Vagina (tissue), 2 donors: Measurements from ENCODE around the gene TOR1AIP2. TPM values are rescaled to one million over a fixed set of nuclear protein-coding genes. Genes with fewer than 3 reads are reported as not detected.

Experiments
- DNase-seq, 2 donors: peaks; one replicate each; pipeline ENCODE4 v3.0.0-alpha.2; 2017; ENCODE audit errors: extremely low spot score in 2 of 2
- H3K27ac ChIP-seq: fragments of 200-600 bp; sonication (generic); one replicate; pipeline ENCODE4 v1.5.1; 2019
- H3K27me3 ChIP-seq: fragments of 200-600 bp; sonication (generic); one replicate; pipeline ENCODE4 v1.5.1; 2019
- H3K36me3 ChIP-seq, 2 donors: fragments of 200-600 bp; sonication (generic); one replicate each; pipeline ENCODE4 v1.5.1; 2017 to 2019
- H3K4me1 ChIP-seq: fragments of 200-600 bp; sonication (generic); one replicate; pipeline ENCODE4 v1.5.1; 2019
- H3K4me3 ChIP-seq, 2 donors: fragments of 200-600 bp; sonication (generic); 1 replicate in 1 of 2; 2 replicates in 1 of 2; pipeline ENCODE4 v1.5.1; 2016 to 2019
- H3K9me3 ChIP-seq: fragments of 200-600 bp; sonication (generic); one replicate; pipeline ENCODE4 v1.5.1; 2019
- POLR2A ChIP-seq, 2 donors: fragments of 450-650 bp; IDR thresholded peaks; one replicate each; pipeline ENCODE4 v1.6.1; 2017; ENCODE audit warnings: antibody characterized with exemption in 2 of 2, mild to moderate bottlenecking in 2 of 2, moderate library complexity in 2 of 2
- POLR2AphosphoS5 ChIP-seq, 2 donors: sonication (generic); formaldehyde crosslinking; IDR thresholded peaks; one replicate each; pipeline ENCODE4 v1.9.0; 2017; ENCODE audit warnings: antibody characterized with exemption in 2 of 2, mild to moderate bottlenecking in 2 of 2, low read depth in 1 of 2; ENCODE audit not compliant: insufficient read depth in 1 of 2
- intact Hi-C: fragments of 100-400 bp; cut with DNase I; formaldehyde crosslinking; loops from one replicate; pipeline ENCODE4 v1.15.1; 2023
- total RNA-seq: library from RNA; depleted of rRNA; stranded (reverse); fragments of >200 nt; gene quantifications from one replicate; pipeline ENCODE4 v1.2.3, GENCODE V29; 2016
- TF ChIP-seq, protein P1 (sequence below), 3 experiments: fragments of 450-650 bp in 2 of 3; fragments of 200-600 bp in 1 of 3; sonication (generic) in 1 of 3; IDR thresholded peaks; one replicate each; pipeline ENCODE4 v1.5.1; 2017 to 2019; ENCODE audit warnings: antibody characterized with exemption in 3 of 3, mild to moderate bottlenecking in 2 of 3, moderate library complexity in 2 of 3

Gene TOR1AIP2
- total RNA-seq, 1 donor from 2014 or later = 53.8 TPM

DNA sequence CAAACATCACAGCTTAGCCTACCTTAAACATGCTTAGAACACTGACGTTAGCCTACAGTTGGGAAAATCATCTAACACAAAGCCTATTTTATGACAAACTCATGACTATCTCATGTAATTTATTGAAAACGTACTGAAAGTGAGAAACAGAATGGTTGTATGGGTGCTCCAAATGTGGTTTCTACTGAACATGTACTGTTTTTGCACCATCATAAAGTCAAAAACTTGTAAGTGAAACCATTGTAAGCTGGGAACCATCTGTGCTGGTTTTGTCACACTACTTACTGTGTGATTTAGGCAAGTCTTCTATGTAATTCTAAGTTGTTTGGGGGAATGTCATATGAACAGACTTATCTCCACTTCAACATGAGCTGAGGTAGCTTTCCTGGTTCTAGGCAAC, 55.5 kb downstream of the TOR1AIP2 start:
- no peak for DNase-seq
- Histone ChIP-seq H3K27me3 (no peaks in the 10 kb centered on the region), H3K4me3 (no peak overlapping the region), H3K9me3 (no peaks in the 10 kb centered on the region), H3K27ac (no peak overlapping the region), H3K36me3 (no peaks in the 10 kb centered on the region), H3K4me1 (peaks cover 17% of the 10 kb centered on the region)
- intact Hi-C loops = no loop called here
- TF ChIP-seq POLR2AphosphoS5 (IDR thresholded peaks at IDR 0.05; ENCODE audit: insufficient read depth in 1 of 2, low read depth in 1 of 2) = no peak
- TF ChIP-seq, protein P1, sequence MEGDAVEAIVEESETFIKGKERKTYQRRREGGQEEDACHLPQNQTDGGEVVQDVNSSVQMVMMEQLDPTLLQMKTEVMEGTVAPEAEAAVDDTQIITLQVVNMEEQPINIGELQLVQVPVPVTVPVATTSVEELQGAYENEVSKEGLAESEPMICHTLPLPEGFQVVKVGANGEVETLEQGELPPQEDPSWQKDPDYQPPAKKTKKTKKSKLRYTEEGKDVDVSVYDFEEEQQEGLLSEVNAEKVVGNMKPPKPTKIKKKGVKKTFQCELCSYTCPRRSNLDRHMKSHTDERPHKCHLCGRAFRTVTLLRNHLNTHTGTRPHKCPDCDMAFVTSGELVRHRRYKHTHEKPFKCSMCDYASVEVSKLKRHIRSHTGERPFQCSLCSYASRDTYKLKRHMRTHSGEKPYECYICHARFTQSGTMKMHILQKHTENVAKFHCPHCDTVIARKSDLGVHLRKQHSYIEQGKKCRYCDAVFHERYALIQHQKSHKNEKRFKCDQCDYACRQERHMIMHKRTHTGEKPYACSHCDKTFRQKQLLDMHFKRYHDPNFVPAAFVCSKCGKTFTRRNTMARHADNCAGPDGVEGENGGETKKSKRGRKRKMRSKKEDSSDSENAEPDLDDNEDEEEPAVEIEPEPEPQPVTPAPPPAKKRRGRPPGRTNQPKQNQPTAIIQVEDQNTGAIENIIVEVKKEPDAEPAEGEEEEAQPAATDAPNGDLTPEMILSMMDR (IDR thresholded peaks at IDR 0.05) = no peak
- TF ChIP-seq POLR2A (IDR thresholded peaks at IDR 0.05) = no peak

DNA sequence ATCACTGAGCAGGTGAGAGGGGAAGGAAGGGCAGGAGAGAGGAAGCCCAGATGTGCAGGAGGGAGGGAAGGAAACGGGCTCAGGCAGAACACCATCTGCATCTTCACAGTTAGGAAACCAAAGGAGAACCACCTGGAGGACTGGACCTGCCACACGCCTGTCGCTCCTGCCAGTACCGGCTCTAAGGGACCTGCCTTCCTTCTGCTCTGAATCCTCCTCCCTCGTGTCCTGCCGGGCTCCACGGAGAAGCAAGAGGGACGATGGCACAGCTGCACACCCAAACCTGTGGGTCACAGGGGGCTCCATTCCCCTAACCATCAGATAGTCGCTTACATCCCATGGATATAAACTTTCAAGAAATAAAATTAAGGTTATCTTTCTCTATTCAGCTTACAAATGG, 56.1 kb downstream of the TOR1AIP2 start:
- Histone ChIP-seq H3K4me1 (peaks cover 17% of the 10 kb centered on the region), H3K27me3 (no peaks in the 10 kb centered on the region), H3K36me3 (no peaks in the 10 kb centered on the region), H3K4me3 (no peak overlapping the region), H3K27ac (no peak overlapping the region), H3K9me3 (no peaks in the 10 kb centered on the region)
- TF ChIP-seq POLR2AphosphoS5 (IDR thresholded peaks at IDR 0.05; ENCODE audit: insufficient read depth in 1 of 2, low read depth in 1 of 2) = no peak
- no peak for TF ChIP-seq POLR2A (IDR thresholded peaks at IDR 0.05)
- TF ChIP-seq, protein P1 (IDR thresholded peaks at IDR 0.05) = no peak
- intact Hi-C loops = no loop called here
- no peak for DNase-seq

DNA sequence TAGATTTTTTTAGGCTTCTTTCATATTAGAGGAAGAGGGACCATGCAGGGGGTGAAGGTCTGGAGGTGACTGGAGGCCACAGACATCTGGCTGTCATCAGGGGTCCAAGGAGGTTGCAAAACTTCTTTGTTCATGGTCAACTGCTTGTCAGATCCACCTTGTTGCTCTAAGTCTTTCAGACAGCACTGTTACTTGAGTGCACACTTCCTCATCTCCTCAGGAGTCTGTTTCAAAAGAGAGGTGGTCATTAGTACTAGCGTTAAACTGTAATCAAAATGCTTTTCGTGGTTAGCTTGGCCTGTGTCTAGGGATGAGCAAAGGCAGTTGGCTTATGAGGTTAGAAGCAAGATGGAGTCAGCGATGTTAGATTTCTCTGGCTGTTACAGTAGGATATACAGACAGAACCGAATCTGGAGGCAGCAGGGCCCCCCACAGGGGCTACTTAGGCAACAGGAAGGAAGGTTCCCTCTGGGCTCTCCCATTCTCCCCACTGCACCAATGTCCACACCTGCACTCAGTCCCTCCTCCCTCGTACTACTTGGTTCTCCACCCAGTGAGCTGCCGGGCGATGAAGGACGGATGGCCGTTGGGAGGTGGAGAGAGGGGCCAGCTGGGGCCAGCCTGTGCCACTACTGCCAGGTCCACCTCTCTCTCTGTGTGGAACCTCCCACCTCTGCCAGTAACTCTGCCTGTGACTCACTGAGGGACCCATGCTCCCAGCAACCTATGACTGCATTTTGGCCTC, 57.2 kb downstream of the TOR1AIP2 start:
- Histone ChIP-seq H3K9me3 (no peaks in the 10 kb centered on the region), H3K4me3 (no peak overlapping the region), H3K27me3 (no peaks in the 10 kb centered on the region), H3K27ac (no peak overlapping the region), H3K4me1 (peaks cover 22% of the 10 kb centered on the region), H3K36me3 (no peaks in the 10 kb centered on the region)
- intact Hi-C loops = no loop called here
- no peak for TF ChIP-seq POLR2A (IDR thresholded peaks at IDR 0.05)
- TF ChIP-seq POLR2AphosphoS5 (IDR thresholded peaks at IDR 0.05; ENCODE audit: insufficient read depth in 1 of 2, low read depth in 1 of 2) = no peak
- TF ChIP-seq, protein P1 (IDR thresholded peaks at IDR 0.05) = no peak
- no peak for DNase-seq

DNA sequence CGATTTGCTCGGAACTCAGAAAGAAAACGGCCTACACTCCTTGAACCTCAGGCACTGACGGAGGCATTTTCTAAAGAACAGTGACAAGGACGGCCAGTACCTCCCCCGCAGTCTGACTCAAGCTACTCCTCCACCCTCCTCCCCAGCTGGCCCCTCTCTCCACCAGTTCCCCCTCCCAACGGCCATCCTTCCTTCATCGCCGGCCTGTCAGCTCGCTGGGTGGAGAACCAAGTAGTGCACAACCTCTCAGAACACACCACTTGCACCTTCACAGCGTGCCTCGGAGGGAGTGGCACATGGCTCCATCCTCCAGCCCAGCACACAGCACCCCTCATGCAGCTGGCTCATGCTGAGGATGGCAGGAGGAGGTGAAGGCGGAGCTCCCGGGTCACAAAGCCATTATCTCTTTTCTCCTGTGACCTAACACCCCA, 58.8 kb downstream of the TOR1AIP2 start:
- intact Hi-C loops = no loop called here
- Histone ChIP-seq H3K4me1 (peaks cover 34% of the 10 kb centered on the region), H3K36me3 (no peaks in the 10 kb centered on the region), H3K27me3 (no peaks in the 10 kb centered on the region), H3K4me3 (no peak overlapping the region), H3K9me3 (no peaks in the 10 kb centered on the region), H3K27ac (no peak overlapping the region)
- no peak for DNase-seq
- TF ChIP-seq POLR2A (IDR thresholded peaks at IDR 0.05) = no peak
- TF ChIP-seq, protein P1 (IDR thresholded peaks at IDR 0.05) = no peak
- no peak for TF ChIP-seq POLR2AphosphoS5 (IDR thresholded peaks at IDR 0.05; ENCODE audit: insufficient read depth in 1 of 2, low read depth in 1 of 2)

DNA sequence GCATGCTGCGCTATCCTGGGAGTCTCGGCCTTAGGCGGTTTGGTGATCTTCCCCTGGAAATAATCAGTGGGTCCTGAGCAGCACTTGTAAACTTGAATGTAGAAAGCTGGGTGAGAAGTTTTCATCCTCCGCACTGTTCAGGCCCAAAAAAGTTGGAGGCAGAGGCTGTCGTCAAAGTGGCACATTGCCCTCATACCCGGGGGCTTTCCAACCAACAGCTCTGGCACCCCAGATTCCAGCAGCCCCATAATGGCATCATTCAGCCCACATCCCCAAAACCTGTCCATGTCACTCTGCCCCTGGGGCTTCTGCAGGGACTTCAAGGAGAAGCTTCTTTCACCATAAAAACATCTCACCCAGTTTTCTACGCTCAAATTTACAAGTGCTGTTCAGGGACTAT, 59.3 kb downstream of the TOR1AIP2 start:
- Histone ChIP-seq H3K27ac (peak overlapping the region; percentile 64), H3K27me3 (no peaks in the 10 kb centered on the region), H3K4me1 (peaks cover 34% of the 10 kb centered on the region), H3K9me3 (no peaks in the 10 kb centered on the region), H3K4me3 (no peak overlapping the region), H3K36me3 (no peaks in the 10 kb centered on the region)
- TF ChIP-seq POLR2AphosphoS5 (IDR thresholded peaks at IDR 0.05; ENCODE audit: insufficient read depth in 1 of 2, low read depth in 1 of 2) (no peak), POLR2A (IDR thresholded peaks at IDR 0.05) (no peak)
- TF ChIP-seq, protein P1 (IDR thresholded peaks at IDR 0.05) = no peak
- intact Hi-C loops = no loop called here
- no peak for DNase-seq
